SH-SY5Y (cell line): Measurements from ENCODE around the gene MICAL2.

ENCODE experiments used
- GATA2 ChIP-seq: IDR thresholded peaks from 2 replicates; pipeline ENCODE4 v1.6.1; 2011; ENCODE audit warnings: mild to moderate bottlenecking, low read depth, low read length
- GATA3 ChIP-seq: IDR thresholded peaks from 2 replicates; pipeline ENCODE4 v1.6.1; 2011; ENCODE audit warnings: low read depth, mild to moderate bottlenecking, low read length, moderate library complexity

GRCh38 chr11:12266943-12267342 is 156.6 kb downstream of the MICAL2 start:
- TF ChIP-seq GATA3 (no peak), GATA2 (no peak)
